GM12872 (cell line): ENCODE data around the gene LPP.

Source experiments
- TF ChIP-seq, protein P1 (sequence below): IDR thresholded peaks from 3 replicates; pipeline ENCODE4 v1.5.1; 2011; ENCODE audit warnings: low read depth, mild to moderate bottlenecking, low read length, moderate library complexity; ENCODE audit not compliant: insufficient read depth

The LPP gene

DNA sequence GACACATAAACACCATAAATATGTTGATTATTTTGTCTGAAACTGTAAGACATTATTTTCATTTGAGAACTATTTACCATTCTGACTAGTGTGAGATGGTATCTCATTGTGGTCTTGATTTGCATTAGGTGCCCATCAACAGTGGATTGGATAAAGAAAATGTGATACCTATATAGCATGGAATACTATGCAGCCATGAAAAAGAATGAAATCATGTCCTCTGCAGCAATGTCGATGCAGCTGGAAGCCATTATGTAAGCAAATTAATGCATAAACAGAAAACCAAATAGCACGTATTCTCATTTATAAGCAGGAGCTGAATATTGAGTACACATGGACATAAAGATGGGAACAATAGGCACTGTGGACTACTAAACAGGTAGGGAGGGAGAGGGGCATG lies 759.1 kb downstream of the LPP start:
- TF ChIP-seq, protein P1, sequence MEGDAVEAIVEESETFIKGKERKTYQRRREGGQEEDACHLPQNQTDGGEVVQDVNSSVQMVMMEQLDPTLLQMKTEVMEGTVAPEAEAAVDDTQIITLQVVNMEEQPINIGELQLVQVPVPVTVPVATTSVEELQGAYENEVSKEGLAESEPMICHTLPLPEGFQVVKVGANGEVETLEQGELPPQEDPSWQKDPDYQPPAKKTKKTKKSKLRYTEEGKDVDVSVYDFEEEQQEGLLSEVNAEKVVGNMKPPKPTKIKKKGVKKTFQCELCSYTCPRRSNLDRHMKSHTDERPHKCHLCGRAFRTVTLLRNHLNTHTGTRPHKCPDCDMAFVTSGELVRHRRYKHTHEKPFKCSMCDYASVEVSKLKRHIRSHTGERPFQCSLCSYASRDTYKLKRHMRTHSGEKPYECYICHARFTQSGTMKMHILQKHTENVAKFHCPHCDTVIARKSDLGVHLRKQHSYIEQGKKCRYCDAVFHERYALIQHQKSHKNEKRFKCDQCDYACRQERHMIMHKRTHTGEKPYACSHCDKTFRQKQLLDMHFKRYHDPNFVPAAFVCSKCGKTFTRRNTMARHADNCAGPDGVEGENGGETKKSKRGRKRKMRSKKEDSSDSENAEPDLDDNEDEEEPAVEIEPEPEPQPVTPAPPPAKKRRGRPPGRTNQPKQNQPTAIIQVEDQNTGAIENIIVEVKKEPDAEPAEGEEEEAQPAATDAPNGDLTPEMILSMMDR, result no peak

DNA sequence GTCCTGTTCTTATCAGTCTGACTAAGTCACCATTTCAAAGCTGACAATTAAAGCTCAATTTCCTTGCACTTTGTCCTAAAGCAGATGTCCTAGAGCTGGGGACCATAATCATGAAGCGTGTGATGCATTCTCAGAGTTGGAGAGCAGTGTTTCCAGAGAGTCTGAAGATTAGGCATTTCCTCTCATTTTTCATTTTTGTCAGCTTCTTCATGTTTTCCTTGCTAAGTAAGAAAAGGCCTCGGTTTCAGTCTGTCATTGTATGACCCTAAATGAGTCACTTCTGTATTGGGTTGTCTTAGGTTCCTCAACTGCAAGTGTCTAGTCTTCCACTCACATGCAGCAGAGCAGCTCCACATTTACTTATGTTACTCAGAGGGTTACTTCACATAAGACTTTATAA lies 760.6 kb downstream of the LPP start:
- TF ChIP-seq, protein P1, result no peak

DNA sequence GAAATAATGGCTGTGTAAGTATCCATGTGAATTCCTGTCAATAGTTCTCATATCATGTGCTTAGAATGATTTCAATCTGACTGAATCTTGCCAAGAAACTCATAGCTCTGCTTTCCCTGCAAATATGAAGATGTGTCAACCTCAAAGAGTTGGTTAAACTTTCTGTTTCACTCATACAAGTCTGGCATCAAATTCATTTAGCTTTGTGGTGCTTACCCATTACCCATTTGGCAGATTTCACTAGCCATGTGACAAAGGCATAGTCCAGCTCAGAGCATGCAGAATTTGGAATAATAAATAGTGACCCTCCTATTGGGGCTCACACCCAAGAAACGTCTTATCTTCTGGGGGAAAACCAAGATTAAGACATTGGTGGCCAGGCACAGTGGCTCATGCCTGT lies 761.2 kb downstream of the LPP start:
- TF ChIP-seq, protein P1, result no peak

DNA sequence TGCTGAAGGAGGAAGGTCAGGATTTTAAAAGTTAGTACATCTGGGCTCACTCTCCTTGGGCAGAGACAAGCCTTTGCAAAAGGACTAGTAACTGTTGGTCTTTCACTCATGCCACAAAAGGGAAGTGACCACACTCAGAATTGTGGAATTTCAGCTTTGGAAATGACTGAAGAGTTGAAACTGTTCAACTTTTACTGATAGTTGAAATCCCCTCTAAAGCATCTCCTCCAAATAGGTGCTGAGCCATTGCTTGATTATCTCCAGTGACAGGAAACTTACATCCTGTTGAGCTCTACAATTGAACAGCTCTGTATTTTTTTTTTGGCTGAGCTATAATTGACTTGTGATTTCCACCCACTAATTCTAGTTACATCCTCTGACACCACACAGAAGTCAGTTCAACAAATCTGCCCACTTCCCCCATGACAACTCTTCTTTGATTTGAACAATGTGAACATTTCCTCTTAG lies 763.0 kb downstream of the LPP start:
- TF ChIP-seq, protein P1, result no peak

DNA sequence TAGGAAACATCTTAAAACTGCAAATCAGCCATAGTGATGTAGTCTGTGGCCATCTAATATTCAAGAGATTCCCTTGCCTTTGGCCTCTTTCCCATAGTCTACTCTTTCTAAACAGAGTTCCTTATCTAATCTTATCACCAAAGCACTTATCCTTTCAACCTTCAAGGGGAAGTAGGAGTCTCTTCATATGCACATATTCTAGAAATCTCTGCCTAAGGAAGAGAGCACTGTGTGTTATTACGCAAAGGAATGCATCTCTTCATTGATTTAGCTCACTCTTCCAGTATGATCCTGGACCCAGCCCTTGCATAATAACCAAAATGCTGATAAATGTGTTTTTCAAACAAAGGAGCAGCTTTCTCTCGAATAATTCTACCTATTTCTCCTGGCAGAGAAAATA lies 764.1 kb downstream of the LPP start:
- TF ChIP-seq, protein P1, result no peak

DNA sequence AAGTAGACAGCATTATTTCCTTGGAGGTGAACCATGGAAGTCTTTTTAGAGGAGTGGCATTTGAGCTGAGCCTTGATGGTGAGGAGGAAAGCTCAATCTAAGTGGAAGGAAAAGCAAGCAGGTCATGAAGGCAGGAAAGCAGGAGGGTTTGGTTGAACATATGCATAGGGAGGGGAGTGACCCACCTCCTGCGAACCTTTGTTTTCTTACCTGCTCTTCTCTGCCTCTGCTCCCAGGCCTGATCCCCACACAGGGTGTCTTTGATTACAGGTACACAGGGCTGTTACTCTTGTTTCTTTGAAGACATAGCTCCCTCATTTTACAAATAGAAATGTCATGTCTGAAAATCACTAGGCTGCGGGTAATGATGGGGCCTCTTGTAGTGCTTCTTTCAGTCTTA lies 769.7 kb downstream of the LPP start:
- TF ChIP-seq, protein P1, result no peak

DNA sequence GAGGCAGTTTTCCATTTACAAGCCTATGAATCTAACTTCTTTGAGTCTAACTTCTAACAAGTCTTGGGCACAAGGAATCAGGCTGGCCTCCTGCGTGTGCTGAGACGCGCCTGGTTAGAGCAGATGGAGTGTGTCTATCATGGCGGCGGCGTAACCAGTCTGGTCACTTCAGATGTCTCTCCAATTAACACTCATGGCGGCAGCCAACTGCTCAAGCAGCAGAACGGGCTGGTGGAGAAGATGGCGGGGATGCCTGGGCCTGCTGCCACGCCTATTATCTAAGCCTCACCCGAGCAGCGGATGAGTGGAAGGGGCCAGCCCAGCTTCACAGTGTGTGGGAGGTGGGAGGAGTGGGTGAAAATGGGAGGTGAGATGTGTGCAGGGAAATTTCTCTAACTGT lies 771.4 kb downstream of the LPP start:
- TF ChIP-seq, protein P1, result no peak

DNA sequence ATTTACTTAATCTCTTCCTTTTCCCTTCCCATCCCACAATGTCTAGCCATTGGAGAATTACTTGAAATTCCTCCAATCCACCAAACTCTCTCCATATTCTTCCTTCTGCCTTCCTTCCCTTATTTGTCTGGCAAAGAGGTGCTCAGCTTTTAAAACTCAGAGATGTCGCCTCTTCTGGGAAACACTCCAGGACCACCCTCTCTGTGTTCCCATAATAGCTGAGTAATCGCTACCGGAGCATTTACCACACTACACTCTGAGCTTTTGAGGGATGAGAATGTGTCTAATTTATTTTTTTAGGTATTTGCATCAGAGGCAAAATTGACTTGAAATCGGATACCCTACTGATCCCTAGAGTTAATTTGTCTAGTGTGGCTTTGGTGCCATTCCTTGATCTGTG lies 772.2 kb downstream of the LPP start:
- TF ChIP-seq, protein P1, result no peak
